ENCODE measurements around the gene ATG10.
"Not testable (repeated sequence)": the region's sequence is repeated elsewhere in the genome, so short reads cannot be mapped to it uniquely, and the experiment has no call there.

The ATG10 gene

DNA sequence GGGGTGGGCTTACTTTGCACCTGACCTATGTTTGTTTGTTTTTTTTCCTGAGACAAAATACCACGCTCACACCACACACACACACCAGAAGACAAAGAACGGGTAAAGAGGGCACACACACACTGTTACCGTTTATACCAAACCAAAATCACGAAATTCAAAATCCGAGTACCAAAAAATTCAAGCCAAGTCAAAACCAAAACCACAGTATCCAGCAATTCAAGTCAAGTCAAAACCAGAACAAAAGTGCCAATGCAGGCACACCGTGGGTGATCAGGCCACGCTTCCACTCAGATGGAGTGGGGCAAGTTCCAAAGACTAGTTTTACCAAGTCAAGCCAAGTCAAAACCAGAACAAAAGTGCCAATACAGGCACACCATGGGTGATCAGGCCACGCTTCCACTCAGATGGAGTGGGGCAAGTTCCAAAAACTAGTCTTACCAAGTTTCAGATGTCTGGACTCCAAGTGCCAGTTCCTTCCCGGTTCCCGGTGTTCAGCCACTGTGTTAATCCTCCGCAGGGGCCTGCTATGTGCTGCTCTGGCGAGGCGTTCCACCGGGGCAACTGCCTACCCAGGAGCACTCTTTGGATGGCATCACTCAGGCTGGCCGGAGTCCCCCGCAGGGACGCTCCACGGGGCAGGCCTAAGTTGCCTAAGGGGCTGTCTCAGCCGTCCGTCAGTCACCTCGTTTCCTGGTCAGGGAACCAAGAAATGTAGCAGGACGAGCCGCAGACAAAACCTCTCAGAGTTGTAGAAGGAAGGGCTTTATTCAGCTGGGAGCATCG lies 300.9 kb downstream of the ATG10 start:
- not testable (repeated sequence) for H3K4me3 ChIP-seq (ENCODE audit: low read depth, low read length); DNase-seq (ENCODE audit: low read depth)

DNA sequence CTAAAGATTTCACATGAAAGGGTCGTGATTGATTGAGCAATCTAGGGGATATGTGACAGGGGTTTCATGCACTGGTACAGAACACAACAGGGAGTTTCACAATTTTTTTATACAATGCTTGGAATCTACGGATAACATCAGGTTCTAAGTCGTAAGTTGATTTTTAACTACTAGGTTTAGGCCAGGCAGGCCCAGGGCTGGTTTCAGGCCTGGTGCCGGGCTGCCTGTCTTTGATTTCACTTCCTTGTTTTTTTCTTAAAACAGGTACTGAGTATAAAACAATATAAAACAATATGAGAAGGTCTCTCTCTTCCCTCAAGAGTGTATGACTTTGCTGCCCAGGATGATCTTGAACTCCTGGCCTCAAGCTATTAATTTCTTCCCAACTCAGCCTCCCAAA lies 301.6 kb downstream of the ATG10 start:
- not testable (repeated sequence) for H3K4me3 ChIP-seq (ENCODE audit: low read depth, low read length); DNase-seq (ENCODE audit: low read depth)

DNA sequence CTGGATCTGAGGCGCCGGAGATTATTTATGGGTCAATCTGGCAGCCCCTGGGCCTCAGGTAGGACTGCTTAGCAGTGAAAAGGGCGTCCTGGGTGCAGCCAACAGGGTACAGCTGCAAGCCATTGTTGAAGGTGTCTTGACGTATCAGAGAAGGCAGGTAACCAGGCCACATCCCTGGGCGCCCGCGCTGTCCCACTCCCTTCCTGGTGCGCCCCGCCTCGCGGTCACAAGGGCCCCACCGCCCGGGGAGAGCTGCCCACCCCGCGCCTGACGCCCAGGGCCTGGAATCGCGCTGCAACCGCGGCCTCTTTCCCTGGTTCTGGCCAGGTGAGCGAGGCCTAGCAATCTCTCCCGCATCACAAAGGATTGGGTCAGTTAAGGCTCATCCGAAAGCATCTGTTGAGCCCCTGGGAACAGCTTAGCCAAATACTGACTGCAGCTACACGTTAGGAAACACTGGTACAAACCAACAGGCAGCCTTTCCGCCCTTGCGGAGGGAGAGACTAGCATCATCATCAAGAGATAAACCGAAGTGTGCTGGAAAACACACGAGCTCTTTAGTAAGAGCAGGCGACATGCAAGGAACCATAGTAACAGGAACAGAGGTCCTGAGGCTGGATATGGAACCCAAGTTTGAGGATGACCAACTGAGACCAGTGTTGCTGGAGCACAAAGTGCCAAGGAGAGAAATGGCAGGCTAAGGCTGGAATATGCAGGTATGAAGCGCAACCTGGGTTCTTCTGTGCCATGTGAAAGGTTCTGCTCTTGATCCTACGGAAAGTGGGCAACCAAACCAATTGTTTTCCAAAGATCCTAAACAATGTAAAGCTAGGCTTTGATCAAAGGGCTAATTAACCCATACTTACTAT lies 302.8 kb downstream of the ATG10 start:
- no peak overlapping the region for H3K4me3 ChIP-seq (ENCODE audit: low read depth, low read length)
- DNase-seq (ENCODE audit: low read depth): no peak
- no peak for TF ChIP-seq CTCF (IDR thresholded peaks at IDR 0.05; ENCODE audit: control insufficient read depth, extremely low read depth, insufficient read depth)

- no peak overlapping the region for H3K4me3 ChIP-seq (ENCODE audit: low read depth, low read length)
- no peak for TF ChIP-seq CTCF (IDR thresholded peaks at IDR 0.05; ENCODE audit: control insufficient read depth, extremely low read depth, insufficient read depth)
- DNase-seq (ENCODE audit: low read depth): no peak
Measured at GRCh38 chr5:82275216-82275664, 303.4 kb downstream of the ATG10 start.

GRCh38 chr5:82276800-82277612 lies 305.2 kb downstream of the ATG10 start:
- TF ChIP-seq CTCF (IDR thresholded peaks at IDR 0.05; ENCODE audit: control insufficient read depth, extremely low read depth, insufficient read depth): no peak
- no peak for DNase-seq (ENCODE audit: low read depth)
- H3K4me3 ChIP-seq (ENCODE audit: low read depth, low read length): peak overlapping the region; percentile 90

DNA sequence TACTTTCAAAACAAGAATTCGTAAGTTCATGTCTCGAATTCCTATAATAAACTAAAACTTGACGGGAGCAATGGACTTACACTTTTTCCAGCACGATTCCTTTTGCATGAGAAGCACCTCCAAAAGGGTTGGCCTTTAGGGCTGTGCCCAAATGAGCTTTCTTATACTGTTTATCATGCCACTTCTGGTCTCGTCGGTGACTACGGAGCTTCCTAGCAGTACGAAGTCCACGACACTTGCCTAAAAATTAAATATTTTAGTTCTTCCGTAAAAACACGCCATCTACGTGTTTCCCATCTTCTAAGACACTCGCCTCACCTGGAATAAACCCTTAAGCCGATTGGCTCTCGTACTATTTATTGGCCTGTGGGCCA lies 305.8 kb downstream of the ATG10 start:
- DNase-seq (ENCODE audit: low read depth): peak; percentile 35
- peak overlapping the region; percentile 90 for H3K4me3 ChIP-seq (ENCODE audit: low read depth, low read length)
- no peak for TF ChIP-seq CTCF (IDR thresholded peaks at IDR 0.05; ENCODE audit: control insufficient read depth, extremely low read depth, insufficient read depth)

DNA sequence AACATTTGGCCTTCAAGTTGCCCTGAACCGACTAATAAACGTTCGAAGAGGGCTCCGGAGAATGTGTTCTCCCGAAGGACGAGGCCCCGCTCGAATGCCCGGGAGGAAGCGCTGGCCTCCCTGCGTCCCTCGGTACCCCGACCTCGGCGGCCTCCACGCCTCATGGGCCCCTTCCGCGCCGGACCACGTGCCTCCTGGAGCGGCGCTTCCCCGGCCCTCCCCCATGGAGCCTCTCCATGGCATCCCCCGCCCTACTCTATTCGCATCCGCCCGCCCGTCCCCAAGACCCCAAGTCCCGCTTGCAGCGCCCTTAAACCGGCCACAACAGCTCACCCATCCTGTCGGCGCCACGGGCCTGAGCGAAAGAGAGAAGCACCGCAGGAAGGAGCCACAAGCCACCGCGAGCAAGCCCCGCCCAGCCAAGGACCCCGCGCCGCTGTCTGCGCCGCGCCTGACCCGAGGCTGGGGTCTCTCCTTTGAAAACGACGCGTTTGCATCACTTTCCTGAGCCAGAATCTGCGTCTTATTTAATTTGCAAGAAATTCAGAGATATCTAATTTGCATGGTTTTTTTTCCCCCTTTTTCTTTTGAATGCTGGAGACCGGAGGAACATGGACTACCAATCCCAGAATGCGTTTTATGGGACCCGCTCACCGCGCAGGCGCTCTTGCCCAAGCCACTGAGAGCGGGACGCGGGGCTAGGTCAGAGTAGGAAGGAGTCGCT lies 306.3 kb downstream of the ATG10 start, which contains the start of gene RPS23:
Gene RPS23 (minus strand): TSS at position 368 of the 724 bp plus-strand sequence. CDS start 31 bp downstream, at position 337.
- DNase-seq (ENCODE audit: low read depth): peak; percentile 82
- H3K4me3 ChIP-seq (ENCODE audit: low read depth, low read length): peak within 1 kb of the TSS; percentile 90
- no peak for TF ChIP-seq CTCF (IDR thresholded peaks at IDR 0.05; ENCODE audit: control insufficient read depth, extremely low read depth, insufficient read depth)

All from LNCaP clone FGC (cell line).